ENCODE data around the gene PSMB2. TPM values are rescaled to one million over a fixed set of nuclear protein-coding genes. Genes with fewer than 3 reads are reported as not detected.

Gene PSMB2
- total RNA-seq, 1 experiment from 2014 or later: 122 TPM

DNA sequence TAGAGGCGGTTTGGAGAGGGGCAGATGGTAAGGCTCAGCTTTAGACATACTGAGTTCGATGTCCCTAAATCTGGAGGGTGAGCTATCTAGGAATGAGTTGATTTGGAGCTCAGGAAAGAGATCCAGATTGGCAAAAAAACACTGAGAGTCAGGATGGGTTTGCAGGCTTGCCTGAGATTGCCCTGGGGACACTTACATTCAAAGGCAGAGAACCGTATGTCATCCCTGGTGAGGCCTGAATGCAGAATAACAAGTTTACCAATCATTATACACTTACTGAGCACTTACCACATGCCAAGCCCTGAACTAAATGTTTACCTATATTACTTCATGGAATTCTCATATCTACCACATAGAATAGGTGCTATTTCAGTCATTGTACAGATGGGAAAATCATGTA is 40.7 kb downstream of the PSMB2 start (continued):
- TF ChIP-seq, protein P1, sequence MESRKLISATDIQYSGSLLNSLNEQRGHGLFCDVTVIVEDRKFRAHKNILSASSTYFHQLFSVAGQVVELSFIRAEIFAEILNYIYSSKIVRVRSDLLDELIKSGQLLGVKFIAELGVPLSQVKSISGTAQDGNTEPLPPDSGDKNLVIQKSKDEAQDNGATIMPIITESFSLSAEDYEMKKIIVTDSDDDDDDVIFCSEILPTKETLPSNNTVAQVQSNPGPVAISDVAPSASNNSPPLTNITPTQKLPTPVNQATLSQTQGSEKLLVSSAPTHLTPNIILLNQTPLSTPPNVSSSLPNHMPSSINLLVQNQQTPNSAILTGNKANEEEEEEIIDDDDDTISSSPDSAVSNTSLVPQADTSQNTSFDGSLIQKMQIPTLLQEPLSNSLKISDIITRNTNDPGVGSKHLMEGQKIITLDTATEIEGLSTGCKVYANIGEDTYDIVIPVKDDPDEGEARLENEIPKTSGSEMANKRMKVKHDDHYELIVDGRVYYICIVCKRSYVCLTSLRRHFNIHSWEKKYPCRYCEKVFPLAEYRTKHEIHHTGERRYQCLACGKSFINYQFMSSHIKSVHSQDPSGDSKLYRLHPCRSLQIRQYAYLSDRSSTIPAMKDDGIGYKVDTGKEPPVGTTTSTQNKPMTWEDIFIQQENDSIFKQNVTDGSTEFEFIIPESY (IDR thresholded peaks at IDR 0.05; ENCODE audit: extremely low read depth, insufficient replicate concordance, low read length): no peak
- TF ChIP-seq SP1 (IDR thresholded peaks at IDR 0.05; ENCODE audit: low read depth) (no peak), EZH2phosphoT487 (IDR thresholded peaks at IDR 0.05; ENCODE audit: borderline replicate concordance) (no peak), EGR1 (IDR thresholded peaks at IDR 0.05; ENCODE audit: low read depth) (no peak)
- TF ChIP-seq, protein P2, sequence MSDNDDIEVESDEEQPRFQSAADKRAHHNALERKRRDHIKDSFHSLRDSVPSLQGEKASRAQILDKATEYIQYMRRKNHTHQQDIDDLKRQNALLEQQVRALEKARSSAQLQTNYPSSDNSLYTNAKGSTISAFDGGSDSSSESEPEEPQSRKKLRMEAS (IDR thresholded peaks at IDR 0.05): no peak

DNA sequence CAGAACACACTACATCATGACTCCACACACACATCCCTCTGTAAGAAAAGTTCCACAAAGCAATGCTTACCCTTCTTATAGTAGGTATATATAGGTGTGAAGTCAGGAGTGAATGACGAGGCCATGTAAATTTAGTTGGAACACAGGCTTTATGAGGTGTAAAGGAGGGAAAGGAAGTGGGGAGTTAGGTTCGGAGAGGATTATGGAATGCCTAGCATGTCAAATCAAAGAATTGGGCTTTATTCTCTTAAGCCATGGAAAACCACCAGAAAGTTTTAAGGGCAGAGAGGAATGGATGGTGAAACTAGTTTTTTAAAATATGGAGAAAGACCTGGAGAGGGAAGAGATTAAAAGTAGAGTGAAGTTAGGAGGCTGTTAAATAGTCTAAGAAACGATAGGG is 41.9 kb downstream of the PSMB2 start:
- Histone ChIP-seq H2AFZ (ENCODE audit: low read depth, low read length, poor library complexity, severe bottlenecking) (no peak overlapping the region), H3K4me3 (replicated peaks in 1 of 2; ENCODE audit: low read depth in 1 of 2, low read length in 2 of 2) (no peak overlapping the region), H3K79me2 (ENCODE audit: insufficient read depth, low read length) (peaks cover 6% of the 10 kb centered on the region; the same call in 1 of the 2 replicates), H3K4me1 (ENCODE audit: control insufficient read depth in 1 of 2, insufficient read depth in 2 of 2, low read length in 2 of 2) (no peaks in the 10 kb centered on the region), H3K36me3 (ENCODE audit: control insufficient read depth in 1 of 2, insufficient read depth in 2 of 2, low read length in 2 of 2) (peaks cover 32 to 50% of the 10 kb centered on the region in 2 experiments; a peak in 3 of 4 replicates), H3K27ac (ENCODE audit: low read depth, low read length) (no peak overlapping the region), H3K9ac (ENCODE audit: low read length) (no peak overlapping the region), H3K4me2 (ENCODE audit: low read length) (no peak overlapping the region), H3K9me3 (ENCODE audit: control insufficient read depth in 1 of 2, insufficient read depth in 1 of 2, low read depth in 1 of 2, low read length in 2 of 2) (no peaks in the 10 kb centered on the region), H3K27me3 (ENCODE audit: insufficient read depth, low read length) (no peaks in the 10 kb centered on the region), H3K9me2 (ENCODE audit: insufficient read depth) (no peaks in the 10 kb centered on the region), H4K20me1 (ENCODE audit: insufficient read depth) (peaks cover 4% of the 10 kb centered on the region; the same call in 1 of the 2 replicates)
- DNase-seq (ENCODE audit: low read depth, low spot score): no peak
- no peak for ATAC-seq
- ChIA-PET CTCF (no interaction called here), POLR2A (no interaction called here), RAD21 (ENCODE audit: low non-redundant PET in 1 of 2, low total read pairs in 2 of 2, uncharacterized antibody in 2 of 2, unreplicated experiment in 2 of 2) (no interaction called here)
- intact Hi-C loops (cut with micrococcal nuclease): no loop called here
- no TSS peak for BruUV-seq (replicated peaks)
- no peak for TF ChIP-seq EZH2 (IDR thresholded peaks at IDR 0.05)
- no peak for TF ChIP-seq JUND (IDR thresholded peaks at IDR 0.05)
- TF ChIP-seq, protein P3, sequence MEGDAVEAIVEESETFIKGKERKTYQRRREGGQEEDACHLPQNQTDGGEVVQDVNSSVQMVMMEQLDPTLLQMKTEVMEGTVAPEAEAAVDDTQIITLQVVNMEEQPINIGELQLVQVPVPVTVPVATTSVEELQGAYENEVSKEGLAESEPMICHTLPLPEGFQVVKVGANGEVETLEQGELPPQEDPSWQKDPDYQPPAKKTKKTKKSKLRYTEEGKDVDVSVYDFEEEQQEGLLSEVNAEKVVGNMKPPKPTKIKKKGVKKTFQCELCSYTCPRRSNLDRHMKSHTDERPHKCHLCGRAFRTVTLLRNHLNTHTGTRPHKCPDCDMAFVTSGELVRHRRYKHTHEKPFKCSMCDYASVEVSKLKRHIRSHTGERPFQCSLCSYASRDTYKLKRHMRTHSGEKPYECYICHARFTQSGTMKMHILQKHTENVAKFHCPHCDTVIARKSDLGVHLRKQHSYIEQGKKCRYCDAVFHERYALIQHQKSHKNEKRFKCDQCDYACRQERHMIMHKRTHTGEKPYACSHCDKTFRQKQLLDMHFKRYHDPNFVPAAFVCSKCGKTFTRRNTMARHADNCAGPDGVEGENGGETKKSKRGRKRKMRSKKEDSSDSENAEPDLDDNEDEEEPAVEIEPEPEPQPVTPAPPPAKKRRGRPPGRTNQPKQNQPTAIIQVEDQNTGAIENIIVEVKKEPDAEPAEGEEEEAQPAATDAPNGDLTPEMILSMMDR (IDR thresholded peaks at IDR 0.05 in 2 of 3, conservative IDR thresholded peaks at IDR 0.05 in 1 of 3; ENCODE audit: borderline replicate concordance in 1 of 3, insufficient read depth in 1 of 3, low read depth in 2 of 3, low read length in 2 of 3): no peak
- no peak for TF ChIP-seq CBX3 (IDR thresholded peaks at IDR 0.05; ENCODE audit: low read depth)
- no peak for TF ChIP-seq RAD21 (IDR thresholded peaks at IDR 0.05; ENCODE audit: low read depth)
- TF ChIP-seq, protein P1 (IDR thresholded peaks at IDR 0.05; ENCODE audit: extremely low read depth, insufficient replicate concordance, low read length): no peak
- no peak for TF ChIP-seq ZFX (IDR thresholded peaks at IDR 0.05)
- TF ChIP-seq SP1 (IDR thresholded peaks at IDR 0.05; ENCODE audit: low read depth): no peak

All from HCT116 (cell line).